Renal pelvis (tissue), 4 donors: ENCODE measurements around the gene SHLD1. TPM values are rescaled to one million over a fixed set of nuclear protein-coding genes. Genes with fewer than 3 reads are reported as not detected.
"Not testable (repeated sequence)": the region's sequence is repeated elsewhere in the genome, so short reads cannot be mapped to it uniquely, and the experiment has no call there.

ENCODE experiments used
- DNase-seq: peaks from one replicate; pipeline ENCODE4 v3.0.0-alpha.2; 2013
- polyA plus RNA-seq, 3 donors: library from polyadenylated mRNA; unstranded; fragments of 120-200 nt; gene quantifications; one replicate each; pipeline ENCODE4 v1.2.1, GENCODE V29; 2013; ENCODE audit not compliant: insufficient read length in 3 of 3

Gene SHLD1
- polyA plus RNA-seq, 3 donors = 8.2 to 9.4 (median 9.3) TPM

GRCh38 chr20:5776077-5776476 lies 25.9 kb downstream of the SHLD1 start:
- no peak for DNase-seq

GRCh38 chr20:5779071-5779900 lies 29.1 kb downstream of the SHLD1 start:
- DNase-seq = no peak

- no peak for DNase-seq
Observed at GRCh38 chr20:5780846-5781217, 30.6 kb downstream of the SHLD1 start.

- not testable (repeated sequence) for DNase-seq
Observed at GRCh38 chr20:5781367-5781766, 31.2 kb downstream of the SHLD1 start.

GRCh38 chr20:5781798-5782750 lies 31.9 kb downstream of the SHLD1 start:
- peak; percentile 44 for DNase-seq

GRCh38 chr20:5784735-5785134 lies 34.5 kb downstream of the SHLD1 start:
- DNase-seq = no peak

- DNase-seq = no peak
Observed at GRCh38 chr20:5785146-5785545, 34.9 kb downstream of the SHLD1 start.

- DNase-seq = no peak
Observed at GRCh38 chr20:5786930-5787795, 37.0 kb downstream of the SHLD1 start.

- DNase-seq = no peak
Observed at GRCh38 chr20:5787796-5788165, 37.6 kb downstream of the SHLD1 start.

- DNase-seq = peak; percentile 79
Observed at GRCh38 chr20:5788385-5788895, 38.2 kb downstream of the SHLD1 start.

GRCh38 chr20:5789827-5790226 lies 39.6 kb downstream of the SHLD1 start:
- no peak for DNase-seq

- DNase-seq = no peak
Observed at GRCh38 chr20:5793916-5794315, 43.7 kb downstream of the SHLD1 start.

GRCh38 chr20:5796331-5797040 lies 46.3 kb downstream of the SHLD1 start:
- no peak for DNase-seq

- no peak for DNase-seq
Observed at GRCh38 chr20:5797165-5797564, 47.0 kb downstream of the SHLD1 start.

- no peak for DNase-seq
Observed at GRCh38 chr20:5797843-5798462, 47.8 kb downstream of the SHLD1 start.

- not testable (repeated sequence) for DNase-seq
Observed at GRCh38 chr20:5803754-5804303, 53.6 kb downstream of the SHLD1 start.

GRCh38 chr20:5806457-5807263 lies 56.5 kb downstream of the SHLD1 start:
- no peak for DNase-seq

- no peak for DNase-seq
Observed at GRCh38 chr20:5807431-5807830, 57.2 kb downstream of the SHLD1 start.

GRCh38 chr20:5808901-5809300 lies 58.7 kb downstream of the SHLD1 start:
- DNase-seq = no peak
